ENCODE data around the gene TMEM237.

DNA sequence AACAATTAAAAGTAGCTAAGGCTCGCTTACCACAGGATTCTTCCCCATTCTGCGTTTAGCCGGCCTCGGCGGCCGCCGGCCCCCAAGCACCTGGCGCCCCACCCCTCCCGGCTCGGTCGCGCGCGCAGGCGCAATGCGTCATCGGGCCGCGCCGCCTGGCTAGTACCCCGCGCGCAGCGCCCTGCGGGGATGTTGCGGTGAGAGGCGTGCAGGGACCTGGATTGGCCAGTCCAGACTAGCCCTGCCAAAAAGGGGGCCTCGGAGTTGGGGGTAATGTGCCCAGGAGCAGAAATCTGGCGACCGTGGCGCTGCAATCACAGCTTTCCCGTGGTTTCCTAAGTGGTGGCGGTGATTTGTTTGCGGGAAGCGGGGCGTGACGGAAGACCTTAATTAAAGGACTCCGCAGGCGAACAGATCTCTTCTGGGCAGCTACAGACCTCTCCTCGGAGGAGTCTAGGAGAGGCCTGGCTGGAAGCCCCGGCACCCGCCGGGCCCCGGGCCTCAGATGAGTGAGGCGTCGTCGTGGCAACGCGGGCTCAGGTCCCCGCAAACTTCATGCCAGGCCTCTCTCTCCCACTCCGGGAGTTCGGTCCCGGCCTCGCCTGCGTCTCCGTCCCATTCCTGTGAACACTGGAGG, 606 bp downstream of the TMEM237 start:
- TF ChIP-seq CTCF (IDR thresholded peaks at IDR 0.05) = no peak
- peak; percentile 65 to 90 for TF ChIP-seq POLR2A (IDR thresholded peaks at IDR 0.05)
